ENCODE results near the gene MLLT10.
A peak's percentile ranks its signal among the peaks of the same experiment; 100 is the strongest.

The MLLT10 gene

DNA sequence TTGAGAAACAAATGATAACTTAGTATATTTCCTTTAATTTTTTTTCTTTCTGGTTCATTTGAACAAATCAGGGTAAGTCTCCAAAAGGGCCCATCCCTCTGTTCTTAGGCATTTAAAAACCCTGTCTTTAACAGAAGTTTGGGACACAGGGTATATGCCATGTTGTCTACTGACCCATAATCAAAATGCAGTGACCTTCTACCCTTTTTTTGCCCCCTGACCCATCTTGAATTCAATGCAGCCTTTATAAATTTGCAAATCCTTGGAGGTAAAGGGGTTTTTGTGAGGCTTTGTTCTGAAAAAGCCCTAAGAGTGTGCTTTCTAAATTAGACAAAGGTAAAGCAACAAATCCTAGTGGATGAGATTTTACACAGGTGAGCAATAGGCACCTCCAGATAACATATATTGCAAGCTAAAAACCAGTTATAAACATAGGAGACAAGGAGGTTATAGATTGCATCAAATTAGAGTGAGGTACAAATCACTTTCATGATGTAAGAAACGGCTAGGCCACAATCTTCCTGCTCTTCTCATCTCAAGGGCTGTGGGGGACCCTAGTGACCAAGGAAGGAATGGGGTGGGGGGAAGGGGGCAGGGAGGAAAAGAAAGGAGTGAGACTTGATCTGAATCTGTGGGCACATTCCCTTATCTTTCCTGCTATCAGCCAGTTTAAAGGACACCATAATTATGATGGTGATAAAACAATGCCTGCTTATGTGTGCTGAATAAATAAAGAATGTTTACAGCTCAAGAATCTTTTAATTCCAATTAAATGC, 11.2 kb upstream of the MLLT10 start:
- Histone ChIP-seq H3K36me3 (ENCODE audit: control insufficient read depth in 1 of 2, insufficient read depth in 2 of 2, low read length in 2 of 2) (no peaks in the 10 kb centered on the region), H3K9me3 (ENCODE audit: control insufficient read depth in 1 of 2, low read length in 2 of 2) (no peaks in the 10 kb centered on the region), H3K9ac (ENCODE audit: low read depth in 1 of 2, low read length in 2 of 2) (no peak overlapping the region), H3K4me1 (ENCODE audit: control insufficient read depth in 1 of 2, insufficient read depth in 2 of 2, low read length in 2 of 2) (peaks cover 9 to 21% of the 10 kb centered on the region in 2 donors), H3K27ac (ENCODE audit: low read depth, low read length) (no peak overlapping the region), H3K27me3 (ENCODE audit: control insufficient read depth in 1 of 2, insufficient read depth in 2 of 2, low read length in 2 of 2) (peaks cover 40 to 57% of the 10 kb centered on the region in 2 donors), H3K4me3 (ENCODE audit: low read depth in 1 of 2, low read length in 2 of 2) (no peak overlapping the region)

DNA sequence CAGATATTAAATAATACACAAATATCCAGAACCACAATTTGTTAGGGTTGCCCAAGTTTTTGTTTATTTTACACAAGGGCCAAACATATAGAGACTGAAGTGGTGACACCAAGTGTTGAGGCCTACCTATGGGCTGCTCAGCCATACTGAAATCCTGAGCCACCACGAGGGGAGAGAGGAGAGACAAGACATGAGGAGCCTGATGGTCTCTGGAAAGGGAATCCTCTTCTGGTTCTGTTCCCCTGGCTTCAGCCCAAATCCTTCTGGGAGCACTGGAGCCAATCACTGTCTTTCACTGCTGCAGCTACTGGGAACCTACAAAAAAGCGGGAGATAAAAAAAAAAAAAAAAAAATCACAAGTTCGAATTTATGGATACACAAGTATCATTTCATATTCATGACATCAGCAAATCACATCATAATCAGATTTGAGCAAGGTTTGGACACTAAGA, 10.4 kb upstream of the MLLT10 start:
- Histone ChIP-seq H3K4me3 (ENCODE audit: low read depth in 1 of 2, low read length in 2 of 2) (no peak overlapping the region), H3K9ac (ENCODE audit: low read depth in 1 of 2, low read length in 2 of 2) (no peak overlapping the region), H3K36me3 (ENCODE audit: control insufficient read depth in 1 of 2, insufficient read depth in 2 of 2, low read length in 2 of 2) (no peaks in the 10 kb centered on the region), H3K4me1 (ENCODE audit: control insufficient read depth in 1 of 2, insufficient read depth in 2 of 2, low read length in 2 of 2) (peaks cover 5 to 16% of the 10 kb centered on the region in 2 donors), H3K27ac (ENCODE audit: low read depth, low read length) (no peak overlapping the region), H3K27me3 (ENCODE audit: control insufficient read depth in 1 of 2, insufficient read depth in 2 of 2, low read length in 2 of 2) (peaks cover 33 to 53% of the 10 kb centered on the region in 2 donors), H3K9me3 (ENCODE audit: control insufficient read depth in 1 of 2, low read length in 2 of 2) (no peaks in the 10 kb centered on the region)

- H3K9ac ChIP-seq (ENCODE audit: low read depth in 1 of 2, low read length in 2 of 2) = no peak overlapping the region
- H3K36me3 ChIP-seq (ENCODE audit: control insufficient read depth in 1 of 2, insufficient read depth in 2 of 2, low read length in 2 of 2) = no peaks in the 10 kb centered on the region
- H3K4me3 ChIP-seq (ENCODE audit: low read depth in 1 of 2, low read length in 2 of 2) = no peak overlapping the region
- no peak overlapping the region for H3K27ac ChIP-seq (ENCODE audit: low read depth, low read length)
- no peaks in the 10 kb centered on the region for H3K9me3 ChIP-seq (ENCODE audit: control insufficient read depth in 1 of 2, low read length in 2 of 2)
- H3K4me1 ChIP-seq (ENCODE audit: control insufficient read depth in 1 of 2, insufficient read depth in 2 of 2, low read length in 2 of 2) = peaks cover 5 to 15% of the 10 kb centered on the region in 2 donors
- peaks cover 30 to 48% of the 10 kb centered on the region in 2 donors for H3K27me3 ChIP-seq (ENCODE audit: control insufficient read depth in 1 of 2, insufficient read depth in 2 of 2, low read length in 2 of 2)
Measured at GRCh38 chr10:21524131-21524525, 9.9 kb upstream of the MLLT10 start.

GRCh38 chr10:21524526-21525366, 9.3 kb upstream of the MLLT10 start:
- H3K4me3 ChIP-seq (ENCODE audit: low read depth in 1 of 2, low read length in 2 of 2) = peak overlapping the region; percentile 79 to 88
- peak overlapping the region; percentile 53 to 66 for H3K9ac ChIP-seq (ENCODE audit: low read depth in 1 of 2, low read length in 2 of 2)
- H3K4me1 ChIP-seq (ENCODE audit: control insufficient read depth in 1 of 2, insufficient read depth in 2 of 2, low read length in 2 of 2) = peaks cover 4 to 9% of the 10 kb centered on the region in 2 donors

DNA sequence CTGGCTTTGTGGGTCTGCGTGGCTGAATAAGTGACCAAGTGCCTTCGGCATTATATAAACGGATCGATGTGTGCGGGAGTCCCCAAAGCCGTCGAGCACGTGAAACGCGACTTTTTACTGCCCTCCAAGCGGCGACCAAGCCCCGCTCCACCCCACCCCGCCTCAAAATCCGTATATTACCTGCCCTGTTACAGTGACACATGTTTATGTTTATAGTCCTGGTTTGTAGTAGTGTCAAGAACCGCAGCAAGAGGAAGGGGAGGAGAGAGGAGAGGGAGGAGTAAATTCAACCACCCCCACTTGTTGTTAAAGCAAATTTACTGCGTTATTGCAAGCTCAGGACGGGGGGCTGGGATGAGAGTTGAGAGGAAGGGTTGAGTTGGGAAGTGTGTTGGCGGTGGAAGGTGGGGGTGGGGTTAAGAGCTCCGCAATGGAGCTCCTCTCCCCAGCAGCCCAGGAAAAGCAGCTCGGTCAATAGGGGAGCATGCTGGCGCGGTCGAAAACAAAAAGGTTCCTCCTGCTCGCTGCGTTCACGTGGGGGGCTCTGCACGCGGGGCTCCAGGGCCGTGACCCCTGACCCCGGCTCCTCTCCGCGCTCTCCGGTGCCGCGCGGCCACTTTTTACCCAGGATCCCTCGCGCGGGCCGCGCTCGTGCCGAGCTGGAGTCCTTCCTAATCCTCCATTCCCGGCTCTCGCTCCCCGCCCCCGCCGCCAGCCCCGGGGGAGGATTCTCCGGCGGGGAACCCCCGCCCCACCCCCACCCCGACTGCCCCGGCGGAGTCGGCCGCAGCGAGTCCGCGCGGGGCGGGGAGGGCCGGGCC, 8.5 kb upstream of the MLLT10 start, which contains the start of gene SKIDA1:
SKIDA1 (minus strand) TSS at position 316 of the 821 bp plus-strand sequence. CDS start 7,860 bp downstream, outside the sequence.
- Histone ChIP-seq H3K36me3 (ENCODE audit: control insufficient read depth in 1 of 2, insufficient read depth in 2 of 2, low read length in 2 of 2) (no peaks in the 10 kb centered on the region), H3K9me3 (ENCODE audit: control insufficient read depth in 1 of 2, low read length in 2 of 2) (no peaks in the 10 kb centered on the region), H3K4me1 (ENCODE audit: control insufficient read depth in 1 of 2, insufficient read depth in 2 of 2, low read length in 2 of 2) (peaks cover 0 to 5% of the 10 kb centered on the region in 2 donors), H3K27me3 (ENCODE audit: control insufficient read depth in 1 of 2, insufficient read depth in 2 of 2, low read length in 2 of 2) (peaks cover 21 to 36% of the 10 kb centered on the region in 2 donors), H3K27ac (ENCODE audit: low read depth, low read length) (peak within 1 kb of the TSS; percentile 88), H3K4me3 (ENCODE audit: low read depth in 1 of 2, low read length in 2 of 2) (peak within 1 kb of the TSS; percentile 79 to 88), H3K9ac (ENCODE audit: low read depth in 1 of 2, low read length in 2 of 2) (peak within 1 kb of the TSS; percentile 60 to 66)

More at GRCh38 chr10:21524526-21525366, 9.3 kb upstream of the MLLT10 start:
- Histone ChIP-seq H3K27ac (ENCODE audit: low read depth, low read length) (peak overlapping the region; percentile 88), H3K27me3 (ENCODE audit: control insufficient read depth in 1 of 2, insufficient read depth in 2 of 2, low read length in 2 of 2) (peaks cover 25 to 42% of the 10 kb centered on the region in 2 donors), H3K9me3 (ENCODE audit: control insufficient read depth in 1 of 2, low read length in 2 of 2) (no peaks in the 10 kb centered on the region), H3K36me3 (ENCODE audit: control insufficient read depth in 1 of 2, insufficient read depth in 2 of 2, low read length in 2 of 2) (no peaks in the 10 kb centered on the region)

DNA sequence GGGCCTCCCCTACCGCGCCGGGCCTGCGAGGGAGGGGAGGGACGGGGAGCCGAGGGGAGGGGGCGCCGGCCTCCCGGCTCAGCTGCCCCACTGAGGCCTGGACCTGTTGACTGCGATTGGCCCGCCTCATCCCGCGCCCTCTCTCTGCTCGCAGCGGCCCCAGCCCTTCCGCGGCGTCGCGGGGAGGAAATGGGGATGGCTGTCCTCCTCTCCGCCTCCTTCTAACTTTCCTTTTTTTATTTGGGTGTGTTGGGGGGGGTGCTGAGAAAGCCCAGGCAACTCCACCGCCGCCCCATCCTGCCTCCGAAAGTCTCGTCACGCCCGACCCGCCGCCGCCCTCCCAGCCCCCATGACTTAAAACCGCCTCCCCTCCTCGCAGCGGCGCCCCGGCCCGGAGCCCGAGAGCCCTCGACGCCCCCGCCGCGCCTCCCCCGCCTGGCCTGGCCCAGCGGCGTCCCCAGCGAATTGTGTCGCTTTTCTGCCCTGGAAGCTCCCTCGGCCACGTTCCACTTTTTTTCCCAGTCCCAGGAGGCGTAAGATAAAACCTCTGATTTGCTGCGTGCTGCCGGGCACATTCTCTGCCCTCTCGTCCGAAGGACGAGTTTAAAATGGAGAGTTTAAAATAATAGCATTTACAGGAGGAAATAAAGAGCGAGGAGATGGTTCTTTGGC, 7.7 kb upstream of the MLLT10 start:
- H3K4me1 ChIP-seq (ENCODE audit: control insufficient read depth in 1 of 2, insufficient read depth in 2 of 2, low read length in 2 of 2) = peaks cover 0 to 5% of the 10 kb centered on the region in 2 donors
- peak overlapping the region; percentile 88 for H3K27ac ChIP-seq (ENCODE audit: low read depth, low read length)
- peaks cover 14 to 29% of the 10 kb centered on the region in 2 donors for H3K27me3 ChIP-seq (ENCODE audit: control insufficient read depth in 1 of 2, insufficient read depth in 2 of 2, low read length in 2 of 2)

DNA sequence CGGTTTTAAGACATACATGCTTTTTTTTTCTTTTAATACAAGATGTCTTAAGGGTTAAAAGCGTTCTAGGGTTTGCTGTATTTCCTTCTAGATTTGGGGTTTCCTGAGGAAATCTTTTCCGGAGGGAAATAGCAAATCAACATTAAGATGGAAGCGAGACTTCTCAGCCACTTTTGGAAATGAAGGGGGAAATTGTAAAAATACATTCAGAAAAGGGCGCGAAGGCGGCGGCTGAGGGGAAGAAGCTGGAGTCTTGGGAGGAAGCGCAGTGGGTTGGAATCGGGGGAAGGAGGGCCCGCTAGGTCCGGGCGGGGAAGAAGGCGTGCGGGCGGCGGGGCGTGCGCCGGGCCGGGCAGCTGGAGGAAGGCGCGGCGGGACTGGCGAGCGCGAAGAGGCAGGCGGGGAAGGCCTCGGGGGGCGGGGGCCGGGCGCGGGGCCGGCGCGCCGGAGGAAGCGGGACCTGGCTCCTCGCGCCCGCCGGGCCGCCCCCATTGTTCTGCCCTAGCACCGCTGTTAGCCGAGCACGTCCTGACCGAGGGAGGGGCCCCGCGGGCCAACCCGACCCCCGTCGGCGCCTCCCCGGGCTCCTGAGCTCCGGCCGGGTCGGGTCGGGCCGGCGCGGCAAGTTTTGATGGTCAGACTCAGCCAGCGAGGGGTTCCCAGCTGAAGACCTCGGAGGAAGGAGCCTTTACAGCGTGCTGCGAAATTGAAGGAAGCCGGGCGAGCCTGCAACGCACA, 7.0 kb upstream of the MLLT10 start:
- no peaks in the 10 kb centered on the region for H3K36me3 ChIP-seq (ENCODE audit: control insufficient read depth in 1 of 2, insufficient read depth in 2 of 2, low read length in 2 of 2)
- H3K4me3 ChIP-seq (ENCODE audit: low read depth in 1 of 2, low read length in 2 of 2) = peak overlapping the region; percentile 65 to 79
- H3K4me1 ChIP-seq (ENCODE audit: control insufficient read depth in 1 of 2, insufficient read depth in 2 of 2, low read length in 2 of 2) = peaks cover 0 to 5% of the 10 kb centered on the region in 2 donors
- peak overlapping the region; percentile 88 for H3K27ac ChIP-seq (ENCODE audit: low read depth, low read length)
- no peaks in the 10 kb centered on the region for H3K9me3 ChIP-seq (ENCODE audit: control insufficient read depth in 1 of 2, low read length in 2 of 2)
- peaks cover 10 to 24% of the 10 kb centered on the region in 2 donors for H3K27me3 ChIP-seq (ENCODE audit: control insufficient read depth in 1 of 2, insufficient read depth in 2 of 2, low read length in 2 of 2)
- peak overlapping the region; percentile 30 to 60 for H3K9ac ChIP-seq (ENCODE audit: low read depth in 1 of 2, low read length in 2 of 2)

More for the DNA sequence above, 7.7 kb upstream of the MLLT10 start:
- Histone ChIP-seq H3K9me3 (ENCODE audit: control insufficient read depth in 1 of 2, low read length in 2 of 2) (no peaks in the 10 kb centered on the region), H3K36me3 (ENCODE audit: control insufficient read depth in 1 of 2, insufficient read depth in 2 of 2, low read length in 2 of 2) (no peaks in the 10 kb centered on the region), H3K9ac (ENCODE audit: low read depth in 1 of 2, low read length in 2 of 2) (peak overlapping the region; percentile 43 to 60), H3K4me3 (ENCODE audit: low read depth in 1 of 2, low read length in 2 of 2) (peak overlapping the region; percentile 65 to 79)

DNA sequence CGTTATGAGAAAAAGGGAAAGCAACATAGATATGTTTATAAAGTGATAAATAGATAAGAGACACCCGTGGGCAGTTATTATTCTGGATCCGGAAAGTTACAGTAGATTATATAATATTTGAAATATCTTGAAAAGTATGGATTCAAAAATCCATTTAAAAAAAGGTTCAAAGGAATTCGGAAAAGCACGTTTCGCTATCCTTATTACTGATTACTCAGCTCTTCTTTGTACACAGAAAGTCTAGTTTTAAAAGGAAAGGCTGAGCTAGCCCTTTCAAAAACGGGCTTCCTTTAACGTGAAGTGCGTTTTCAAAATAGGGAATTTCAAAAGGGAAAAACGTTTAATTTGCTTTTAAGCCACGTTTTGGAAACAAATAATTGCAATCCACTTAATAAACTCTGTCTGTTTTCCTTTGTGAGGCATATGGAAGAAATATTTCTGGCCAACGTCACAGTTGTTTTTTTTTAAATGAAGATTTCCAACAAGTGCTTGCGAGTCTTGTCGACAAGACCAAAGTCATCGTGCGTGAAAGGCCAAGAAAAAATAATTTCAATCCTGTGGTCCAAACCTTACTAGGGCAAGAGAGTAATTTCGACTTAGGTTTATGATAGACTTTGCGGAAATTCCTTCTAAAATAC, 6.3 kb upstream of the MLLT10 start:
- Histone ChIP-seq H3K36me3 (ENCODE audit: control insufficient read depth in 1 of 2, insufficient read depth in 2 of 2, low read length in 2 of 2) (no peaks in the 10 kb centered on the region), H3K4me1 (ENCODE audit: control insufficient read depth in 1 of 2, insufficient read depth in 2 of 2, low read length in 2 of 2) (peaks cover 1 to 6% of the 10 kb centered on the region in 2 donors), H3K27me3 (ENCODE audit: control insufficient read depth in 1 of 2, insufficient read depth in 2 of 2, low read length in 2 of 2) (peaks cover 7 to 24% of the 10 kb centered on the region in 2 donors), H3K27ac (ENCODE audit: low read depth, low read length) (peak overlapping the region; percentile 88), H3K4me3 (ENCODE audit: low read depth in 1 of 2, low read length in 2 of 2) (peak overlapping the region; percentile 43 to 47), H3K9ac (ENCODE audit: low read depth in 1 of 2, low read length in 2 of 2) (peak overlapping the region in 1 of 2 donors; percentile 30), H3K9me3 (ENCODE audit: control insufficient read depth in 1 of 2, low read length in 2 of 2) (no peaks in the 10 kb centered on the region)
